Keratinocyte (primary cell): ENCODE data around the gene YTHDC1. TPM values are rescaled to one million over a fixed set of nuclear protein-coding genes. Genes with fewer than 3 reads are reported as not detected.

Experiments
- DNase-seq: peaks from one replicate; pipeline ENCODE4 v3.0.0-alpha.2; 2011; ENCODE audit warnings: low read depth, missing footprints, low spot score
- FAIRE-seq: peaks from 2 replicates; lab custom pipeline; 2011; peaks lifted over from hg19 to GRCh38; lab: Jason Lieb, UNC
- H2AFZ ChIP-seq: 2 replicates; pipeline ENCODE4 v1.6.0; 2012; ENCODE audit warnings: low read length, control low read depth, inconsistent platforms; ENCODE audit not compliant: control insufficient read depth
- H3K27ac ChIP-seq: 2 replicates; pipeline ENCODE4 v1.5.1; 2011; ENCODE audit warnings: low read length; ENCODE audit not compliant: control insufficient read depth, insufficient read depth
- H3K27me3 ChIP-seq: 3 replicates; pipeline ENCODE4 v1.6.0; 2011; ENCODE audit warnings: low read length; ENCODE audit not compliant: control insufficient read depth, insufficient read depth; ENCODE audit errors: extremely low read depth
- H3K36me3 ChIP-seq, 2 experiments: 2 replicates in 1 of 2; 3 replicates in 1 of 2; pipeline ENCODE4 v1.5.1; 2011; ENCODE audit warnings: low read length in 2 of 2, mild to moderate bottlenecking in 1 of 2; ENCODE audit not compliant: control insufficient read depth in 2 of 2, insufficient read depth in 2 of 2; ENCODE audit errors: extremely low read depth in 1 of 2
- H3K4me1 ChIP-seq: 3 replicates; pipeline ENCODE4 v1.5.1; 2011; ENCODE audit warnings: low read length; ENCODE audit not compliant: control insufficient read depth, insufficient read depth; ENCODE audit errors: extremely low read depth
- H3K4me2 ChIP-seq: 3 replicates; pipeline ENCODE4 v1.6.0; 2011; ENCODE audit warnings: low read depth, low read length; ENCODE audit not compliant: control insufficient read depth, insufficient read depth; ENCODE audit errors: extremely low read depth
- H3K4me3 ChIP-seq, 3 experiments: fragments of 200-600 bp in 1 of 3; sonication (generic) in 1 of 3; 2 replicates in 2 of 3; 3 replicates in 1 of 3; pipeline ENCODE4 v1.5.1; 2011 to 2016; ENCODE audit warnings: low read length in 3 of 3, mild to moderate bottlenecking in 3 of 3, control low read depth in 2 of 3, inconsistent platforms in 1 of 3, low read depth in 1 of 3, mixed read lengths in 1 of 3, mixed run types in 1 of 3, moderate library complexity in 1 of 3; ENCODE audit not compliant: control insufficient read depth in 2 of 3, insufficient read depth in 2 of 3; ENCODE audit errors: extremely low read depth in 1 of 3
- H3K79me2 ChIP-seq: 2 replicates; pipeline ENCODE4 v1.6.0; 2012; ENCODE audit warnings: low read length; ENCODE audit not compliant: control insufficient read depth, insufficient read depth
- H3K9ac ChIP-seq: 3 replicates; pipeline ENCODE4 v1.6.0; 2011; ENCODE audit warnings: low read length; ENCODE audit not compliant: control insufficient read depth, insufficient read depth; ENCODE audit errors: extremely low read depth
- H3K9me1 ChIP-seq: 3 replicates; pipeline ENCODE4 v1.6.0; 2011; ENCODE audit warnings: low read length; ENCODE audit not compliant: control insufficient read depth, insufficient read depth; ENCODE audit errors: extremely low read depth
- H3K9me3 ChIP-seq: 2 replicates; pipeline ENCODE4 v1.5.1; 2012; ENCODE audit warnings: low read depth, low read length; ENCODE audit not compliant: control insufficient read depth
- H4K20me1 ChIP-seq: 3 replicates; pipeline ENCODE4 v1.6.0; 2011; ENCODE audit warnings: low read length; ENCODE audit not compliant: control insufficient read depth, insufficient read depth; ENCODE audit errors: extremely low read depth
- CTCF ChIP-seq, 3 experiments: IDR thresholded peaks in 1 of 3; conservative IDR thresholded peaks in 1 of 3; optimal IDR thresholded peaks in 1 of 3; 2 replicates in 2 of 3; 3 replicates in 1 of 3; pipeline versions ENCODE3 to v1.5.1; 2011; ENCODE audit warnings: low read length in 3 of 3, mild to moderate bottlenecking in 3 of 3, moderate library complexity in 2 of 3, control low read depth in 1 of 3, inconsistent platforms in 1 of 3; ENCODE audit not compliant: insufficient read depth in 2 of 3; ENCODE audit errors: extremely low read depth in 1 of 3
- EZH2 ChIP-seq: IDR thresholded peaks from one replicate; pipeline ENCODE4 v1.6.1; 2012; ENCODE audit warnings: inconsistent platforms, mild to moderate bottlenecking, low read length, moderate library complexity
- dilution Hi-C: fragments of 300-500 bp; cut with MboI; formaldehyde crosslinking; loops from one replicate; pipeline ENCODE4 v1.7.0; 2020; ENCODE audit warnings: low sequenced_read_pairs; ENCODE audit not compliant: extremely low pct_ligation_motif_present
- polyA plus RNA-seq, 5 experiments: library from polyadenylated mRNA; depleted of rRNA in 3 of 5; stranded (reverse) in 3 of 5; stranded (forward) in 1 of 5; unstranded in 1 of 5; fragments of >200 nt; gene quantifications; 1 replicate in 1 of 5; 2 replicates in 3 of 5; 3 replicates in 1 of 5; pipeline versions ENCODE4 v1.2.1 to v1.2.3, GENCODE V29; 2011 to 2012; ENCODE audit warnings: missing spikeins in 2 of 5, low read depth in 1 of 5, low replicate concordance in 1 of 5

The YTHDC1 gene
- polyA plus RNA-seq, 1 donor (not counting 4 experiments of a cell fraction or from before 2014, with no cell fraction given): 74.2 TPM

- Histone ChIP-seq H3K9me3 (no peaks in the 10 kb centered on the region), H2AFZ (no peak overlapping the region), H3K36me3 (no peaks in the 10 kb centered on the region), H3K27me3 (no peaks in the 10 kb centered on the region), H3K4me3 (no peak overlapping the region), H3K4me2 (no peak overlapping the region), H4K20me1 (no peaks in the 10 kb centered on the region), H3K4me1 (peaks cover 13% of the 10 kb centered on the region), H3K27ac (no peak overlapping the region), H3K79me2 (no peaks in the 10 kb centered on the region), H3K9ac (no peak overlapping the region), H3K9me1 (no peaks in the 10 kb centered on the region)
- no peak for FAIRE-seq
- no peak for DNase-seq
- dilution Hi-C loops: no loop called here
- no peak for TF ChIP-seq EZH2
- TF ChIP-seq CTCF (optimal IDR thresholded peaks at IDR 0.05 in 1 of 3, IDR thresholded peaks at IDR 0.05 in 1 of 3, conservative IDR thresholded peaks at IDR 0.05 in 1 of 3; ENCODE audit: extremely low read depth in 1 of 3, insufficient read depth in 2 of 3, low read length in 3 of 3): no peak
Observed at GRCh38 chr4:68287704-68288392, 62.0 kb downstream of the YTHDC1 start.

GRCh38 chr4:68283714-68284113, 66.2 kb downstream of the YTHDC1 start:
- Histone ChIP-seq H3K27me3 (no peaks in the 10 kb centered on the region), H2AFZ (peak overlapping the region; percentile 19), H3K79me2 (no peaks in the 10 kb centered on the region), H3K27ac (no peak overlapping the region), H3K9me3 (no peaks in the 10 kb centered on the region), H3K4me2 (peak overlapping the region; percentile 2), H3K9ac (no peak overlapping the region), H3K4me1 (peaks cover 13% of the 10 kb centered on the region), H4K20me1 (no peaks in the 10 kb centered on the region), H3K4me3 (no peak overlapping the region), H3K9me1 (no peaks in the 10 kb centered on the region), H3K36me3 (no peaks in the 10 kb centered on the region)
- no peak for FAIRE-seq
- DNase-seq: peak; percentile 23
- TF ChIP-seq EZH2 (no peak), CTCF (optimal IDR thresholded peaks at IDR 0.05 in 1 of 3, IDR thresholded peaks at IDR 0.05 in 1 of 3, conservative IDR thresholded peaks at IDR 0.05 in 1 of 3; ENCODE audit: extremely low read depth in 1 of 3, insufficient read depth in 2 of 3, low read length in 3 of 3) (no peak)
- dilution Hi-C loops: no loop called here
